HG03571 (cell line): Measurements from ENCODE around the gene ACADS.

Source experiments
- ATAC-seq: cut with Tn5 transposase; IDR thresholded peaks from one replicate; pipeline ENCODE4 v1.9.1; 2021; ENCODE audit not compliant: unreplicated experiment

Gene ACADS

GRCh38 chr12:120699553-120699952, 26.1 kb upstream of the ACADS start:
- no peak for ATAC-seq

- ATAC-seq, result no peak
Observed at GRCh38 chr12:120700886-120701285, 24.7 kb upstream of the ACADS start.

DNA sequence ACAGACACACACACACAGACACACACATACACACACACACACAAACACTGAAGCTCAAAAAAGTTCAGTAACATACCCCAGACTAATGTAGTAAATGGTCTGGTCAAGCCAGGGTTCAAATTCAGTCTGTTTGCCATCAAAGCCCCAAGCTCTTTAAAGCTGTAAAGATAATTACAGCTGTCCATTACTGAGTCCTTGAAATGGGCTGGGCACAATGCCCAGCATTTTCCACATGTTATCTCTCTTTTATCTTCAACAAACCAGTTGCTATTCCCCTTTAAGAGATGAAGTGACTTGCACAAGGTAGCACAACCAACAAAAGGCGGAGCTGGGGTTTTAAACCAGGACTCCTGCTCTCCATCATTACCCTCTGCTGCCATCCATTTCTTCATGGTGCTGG, 23.0 kb upstream of the ACADS start:
- no peak for ATAC-seq

GRCh38 chr12:120703311-120703942, 22.2 kb upstream of the ACADS start:
- ATAC-seq, result no peak

- ATAC-seq, result no peak
Observed at GRCh38 chr12:120705618-120706017, 20.0 kb upstream of the ACADS start.

GRCh38 chr12:120706029-120706428, 19.6 kb upstream of the ACADS start:
- no peak for ATAC-seq

- ATAC-seq, result no peak
Observed at GRCh38 chr12:120708651-120709050, 17.0 kb upstream of the ACADS start.

GRCh38 chr12:120710031-120710804, 15.4 kb upstream of the ACADS start, which contains the start of gene UNC119B:
UNC119B (plus strand) TSS chr12:120710458; CDS start chr12:120710475, 17 bp downstream.
- ATAC-seq, result peak; percentile 60

GRCh38 chr12:120710805-120711296, 14.8 kb upstream of the ACADS start:
- peak; percentile 21 for ATAC-seq

DNA sequence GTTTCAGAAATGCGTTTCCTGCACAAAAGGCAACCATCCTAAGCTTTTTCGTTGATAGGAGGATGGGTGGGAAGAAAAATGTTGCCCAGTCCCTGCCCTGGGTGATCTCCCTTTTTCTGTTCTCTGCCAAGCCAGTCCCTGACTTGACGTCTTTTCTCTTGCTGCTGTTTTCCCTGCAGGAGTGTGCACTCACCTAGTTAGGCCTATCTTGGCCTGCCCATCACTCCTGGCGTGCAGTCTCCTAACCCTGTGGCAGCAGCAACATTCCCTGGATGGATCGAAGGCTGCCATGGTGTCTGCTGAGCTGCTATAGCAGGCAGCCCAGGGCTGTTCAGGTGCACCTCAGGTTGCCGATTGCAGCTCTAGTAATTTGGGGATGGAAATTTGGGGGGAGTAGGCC, 14.2 kb upstream of the ACADS start:
- no peak for ATAC-seq

GRCh38 chr12:120712610-120713009, 13.0 kb upstream of the ACADS start:
- ATAC-seq, result no peak

GRCh38 chr12:120713861-120714482, 11.7 kb upstream of the ACADS start:
- ATAC-seq, result no peak

DNA sequence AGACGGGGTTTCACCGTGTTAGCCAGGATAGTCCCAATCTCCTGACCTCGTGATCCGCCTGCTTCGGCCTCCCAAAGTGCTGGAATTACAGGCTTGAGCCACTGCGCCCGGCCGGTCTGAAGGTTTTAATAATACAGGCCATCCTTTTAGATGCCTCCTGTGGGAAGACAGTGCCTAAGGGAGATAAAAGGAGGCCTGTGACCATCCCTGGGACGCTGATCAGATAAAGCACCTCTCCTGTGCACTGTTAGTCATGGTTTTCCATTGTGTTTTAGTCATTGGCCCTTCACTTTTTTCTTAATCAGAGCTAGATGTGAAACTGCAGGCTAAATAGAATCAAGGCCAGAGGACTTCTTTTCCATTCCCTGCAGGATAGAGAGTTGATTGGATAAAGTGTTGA, 7.6 kb upstream of the ACADS start:
- ATAC-seq, result no peak

GRCh38 chr12:120719072-120719471, 6.6 kb upstream of the ACADS start:
- peak; percentile 48 for ATAC-seq

DNA sequence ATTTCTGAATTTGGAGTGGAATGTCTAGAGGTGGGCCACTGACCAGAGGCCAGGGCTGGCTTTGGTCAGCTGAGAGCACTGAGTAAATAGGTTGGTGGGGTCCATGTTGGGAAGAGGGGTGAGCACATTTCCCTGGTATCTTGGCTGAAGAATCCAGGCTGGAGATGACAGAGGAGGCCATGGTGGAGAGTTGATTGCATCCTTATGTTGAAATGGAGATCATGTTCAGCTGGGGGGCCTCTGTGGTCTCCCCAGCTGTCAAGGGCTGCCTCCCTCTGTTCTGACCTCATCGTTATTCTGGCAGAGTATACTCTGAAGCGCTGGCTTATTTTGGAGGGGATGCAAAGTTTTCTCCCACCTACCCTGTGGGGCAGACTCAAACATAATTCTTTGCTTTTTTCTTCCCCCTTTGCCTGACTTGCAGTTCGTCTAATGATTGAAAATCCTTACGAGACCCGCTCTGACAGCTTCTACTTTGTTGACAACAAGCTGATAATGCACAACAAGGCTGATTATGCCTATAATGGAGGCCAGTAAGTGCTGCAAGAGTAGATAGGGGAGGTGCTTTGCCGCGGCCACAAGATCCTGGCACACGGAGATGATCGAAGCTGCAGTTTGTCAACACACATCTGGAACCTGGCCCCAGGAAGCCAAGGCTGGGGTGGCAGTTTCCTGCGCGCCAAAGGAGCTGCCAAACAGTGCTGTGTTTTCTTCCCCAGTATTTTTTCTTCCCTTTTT, 6.0 kb upstream of the ACADS start:
- no peak for ATAC-seq

GRCh38 chr12:120720234-120720986, 5.2 kb upstream of the ACADS start:
- ATAC-seq, result no peak

DNA sequence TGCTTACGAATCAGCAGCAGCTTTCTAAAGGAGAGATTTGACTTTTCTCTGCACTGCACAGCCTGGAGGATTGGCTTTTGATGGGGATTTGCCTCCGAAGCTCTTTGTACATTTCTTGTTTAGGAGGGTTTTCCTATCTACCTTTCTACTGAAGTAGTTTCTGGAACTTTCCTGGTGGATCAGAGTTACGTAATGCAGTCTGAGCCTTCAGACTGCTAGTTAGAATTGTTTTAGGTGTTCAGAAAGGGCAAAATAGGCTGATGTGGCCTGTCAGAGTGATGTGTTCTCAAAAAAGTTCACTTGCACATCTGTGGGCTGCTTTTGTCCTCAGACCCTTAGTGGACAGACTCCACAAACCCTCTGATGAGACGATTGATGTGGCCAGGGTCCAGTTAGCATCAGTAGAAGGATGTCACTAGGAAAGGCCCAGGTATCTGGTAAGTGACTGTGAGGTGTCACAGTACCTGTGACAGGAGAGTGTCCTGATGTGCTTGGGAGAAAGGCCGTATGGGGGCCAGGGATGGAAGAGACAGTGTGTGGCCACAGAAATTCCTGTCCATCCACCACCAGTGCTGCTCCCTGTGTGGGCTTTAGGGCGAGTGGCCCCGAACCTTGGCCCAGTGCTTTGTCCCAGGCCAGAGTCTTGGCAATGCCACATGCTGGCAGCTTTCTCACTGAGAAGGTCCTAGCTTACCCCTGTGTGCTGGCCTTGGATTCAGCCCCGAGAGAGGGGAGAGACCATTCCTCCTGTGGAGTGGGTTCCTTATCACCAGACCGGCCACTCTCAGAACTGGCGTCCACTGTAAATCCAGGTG, 4.4 kb upstream of the ACADS start:
- ATAC-seq, result no peak

DNA sequence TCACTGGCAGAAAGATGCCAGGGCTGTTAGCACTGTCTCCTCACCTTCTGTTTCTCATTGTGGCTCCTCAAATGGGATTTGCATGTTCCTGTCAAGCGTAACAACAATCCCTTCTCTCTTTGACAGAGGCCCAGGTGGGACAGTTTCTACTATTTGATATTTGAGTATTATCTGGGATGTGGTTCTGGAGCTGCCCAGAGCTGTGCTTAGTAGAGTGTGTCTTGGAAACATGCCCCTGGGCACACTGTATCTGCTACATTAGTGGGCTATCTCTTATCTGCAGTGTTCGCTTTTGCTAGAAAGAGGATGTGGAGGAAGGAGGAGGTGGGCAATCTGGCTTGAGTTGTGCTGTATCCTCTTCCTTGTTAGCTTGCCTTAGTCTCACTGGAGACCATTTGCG, 3.8 kb upstream of the ACADS start:
- ATAC-seq, result no peak

GRCh38 chr12:120722784-120723183, 2.8 kb upstream of the ACADS start:
- no peak for ATAC-seq

- no peak for ATAC-seq
Observed at GRCh38 chr12:120724720-120725119, 906 bp upstream of the ACADS start.
